Astrocyte (in vitro differentiated cells and primary cell): ENCODE measurements around the gene SRRM1.

Experiments used
- EZH2 ChIP-seq: IDR thresholded peaks from 2 replicates; pipeline ENCODE4 v1.6.1; 2012; ENCODE audit warnings: mild to moderate bottlenecking, low read length, inconsistent platforms; ENCODE audit not compliant: insufficient read depth
- TF ChIP-seq, protein P1 (sequence below): IDR thresholded peaks from 2 replicates; pipeline ENCODE4 v1.5.1; 2011; ENCODE audit warnings: low read depth, mild to moderate bottlenecking, inconsistent platforms, low read length, moderate library complexity; ENCODE audit not compliant: insufficient read depth

DNA sequence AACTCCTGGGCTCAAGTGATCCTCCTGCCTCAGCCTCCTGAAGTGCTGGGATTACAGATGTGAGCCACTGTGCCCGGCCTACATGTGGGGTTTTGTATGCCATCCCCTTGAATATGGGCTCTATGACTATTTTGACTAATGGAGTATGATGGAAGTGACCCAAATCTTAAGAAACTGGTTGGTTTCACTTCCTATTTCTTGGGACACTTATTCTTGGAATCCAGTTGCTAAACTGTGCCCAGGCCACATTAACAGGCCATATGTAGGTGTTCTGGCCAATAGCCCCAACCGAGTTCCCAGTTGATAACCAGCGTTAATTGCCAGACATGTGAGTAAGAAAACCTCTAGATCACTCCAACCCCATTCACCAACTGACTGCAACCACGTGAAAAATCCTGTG lies 65.8 kb downstream of the SRRM1 start:
- TF ChIP-seq, protein P1, sequence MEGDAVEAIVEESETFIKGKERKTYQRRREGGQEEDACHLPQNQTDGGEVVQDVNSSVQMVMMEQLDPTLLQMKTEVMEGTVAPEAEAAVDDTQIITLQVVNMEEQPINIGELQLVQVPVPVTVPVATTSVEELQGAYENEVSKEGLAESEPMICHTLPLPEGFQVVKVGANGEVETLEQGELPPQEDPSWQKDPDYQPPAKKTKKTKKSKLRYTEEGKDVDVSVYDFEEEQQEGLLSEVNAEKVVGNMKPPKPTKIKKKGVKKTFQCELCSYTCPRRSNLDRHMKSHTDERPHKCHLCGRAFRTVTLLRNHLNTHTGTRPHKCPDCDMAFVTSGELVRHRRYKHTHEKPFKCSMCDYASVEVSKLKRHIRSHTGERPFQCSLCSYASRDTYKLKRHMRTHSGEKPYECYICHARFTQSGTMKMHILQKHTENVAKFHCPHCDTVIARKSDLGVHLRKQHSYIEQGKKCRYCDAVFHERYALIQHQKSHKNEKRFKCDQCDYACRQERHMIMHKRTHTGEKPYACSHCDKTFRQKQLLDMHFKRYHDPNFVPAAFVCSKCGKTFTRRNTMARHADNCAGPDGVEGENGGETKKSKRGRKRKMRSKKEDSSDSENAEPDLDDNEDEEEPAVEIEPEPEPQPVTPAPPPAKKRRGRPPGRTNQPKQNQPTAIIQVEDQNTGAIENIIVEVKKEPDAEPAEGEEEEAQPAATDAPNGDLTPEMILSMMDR: no peak
- no peak for TF ChIP-seq EZH2
